SK-N-SH (cell line): ENCODE measurements around the gene PTGR2.

ENCODE experiments used
- CTCF ChIP-seq: fragments of 200-600 bp; sonication (generic); IDR thresholded peaks from 2 replicates; pipeline ENCODE4 v1.6.1; 2017; ENCODE audit warnings: antibody characterized with exemption, mild to moderate bottlenecking, moderate library complexity
- EP300 ChIP-seq, 2 experiments: IDR thresholded peaks; 2 replicates each; pipeline versions ENCODE4 v1.4.0 to v1.6.1; 2012; ENCODE audit warnings: borderline replicate concordance in 1 of 2, low read depth in 1 of 2, low read length in 1 of 2
- GABPA ChIP-seq: IDR thresholded peaks from 2 replicates; pipeline ENCODE4 v1.4.0; 2012; ENCODE audit warnings: low read depth, mild to moderate bottlenecking
- MAX ChIP-seq: IDR thresholded peaks from 2 replicates; pipeline ENCODE4 v1.4.0; 2012; ENCODE audit warnings: low read depth
- NFIC ChIP-seq: IDR thresholded peaks from 2 replicates; pipeline ENCODE4 v1.4.0; 2012; ENCODE audit warnings: borderline replicate concordance
- RAD21 ChIP-seq: IDR thresholded peaks from 2 replicates; pipeline ENCODE4 v1.6.1; 2012; ENCODE audit warnings: mild to moderate bottlenecking, low read length
- RXRA ChIP-seq: IDR thresholded peaks from 2 replicates; pipeline ENCODE4 v1.4.0; 2012; ENCODE audit warnings: low read depth, mild to moderate bottlenecking, borderline replicate concordance
- SIN3A ChIP-seq: IDR thresholded peaks from 2 replicates; pipeline ENCODE4 v1.6.1; 2012; ENCODE audit warnings: low read depth, mild to moderate bottlenecking, low read length, moderate library complexity, borderline replicate concordance
- ZBTB33 ChIP-seq: IDR thresholded peaks from 2 replicates; pipeline ENCODE4 v1.4.0; 2012; ENCODE audit warnings: low read depth, borderline replicate concordance

- no peak for TF ChIP-seq CTCF
- TF ChIP-seq RAD21 = no peak
- no peak for TF ChIP-seq SIN3A
- TF ChIP-seq EP300 (IDR thresholded peaks at IDR 0.05; ENCODE audit: borderline replicate concordance in 1 of 2, low read depth in 1 of 2, low read length in 1 of 2) = no peak
- no peak for TF ChIP-seq ZBTB33
- TF ChIP-seq GABPA = no peak
- no peak for TF ChIP-seq RXRA
- TF ChIP-seq NFIC = no peak
- no peak for TF ChIP-seq MAX
These were observed 4.7 kb upstream of the PTGR2 start for GRCh38 chr14:73846947-73847346.
